ENCODE measurements around the gene STAT6. TPM values are rescaled to one million over a fixed set of nuclear protein-coding genes. Genes with fewer than 3 reads are reported as not detected.

STAT6 gene
- total RNA-seq, 1 donor from 2014 or later = 318 TPM

GRCh38 chr12:57099047-57099714 lies 12.0 kb downstream of the STAT6 start:
- no peak overlapping the region for H3K4me3 Mint-ChIP-seq
- intact Hi-C loops (cut with micrococcal nuclease) = no loop called here
- H3K4me1 Mint-ChIP-seq (ENCODE audit: low read depth) = peaks cover 23% of the 10 kb centered on the region
- peaks cover 54% of the 10 kb centered on the region for H3K36me3 Mint-ChIP-seq (ENCODE audit: low read depth)
- DNase-seq (ENCODE audit: low spot score) = no peak
- peaks cover 2% of the 10 kb centered on the region for H3K27me3 Mint-ChIP-seq (ENCODE audit: insufficient read depth)
- no peaks in the 10 kb centered on the region for H3K9me3 Mint-ChIP-seq
- peak overlapping the region; percentile 45 for H3K27ac Mint-ChIP-seq

DNA sequence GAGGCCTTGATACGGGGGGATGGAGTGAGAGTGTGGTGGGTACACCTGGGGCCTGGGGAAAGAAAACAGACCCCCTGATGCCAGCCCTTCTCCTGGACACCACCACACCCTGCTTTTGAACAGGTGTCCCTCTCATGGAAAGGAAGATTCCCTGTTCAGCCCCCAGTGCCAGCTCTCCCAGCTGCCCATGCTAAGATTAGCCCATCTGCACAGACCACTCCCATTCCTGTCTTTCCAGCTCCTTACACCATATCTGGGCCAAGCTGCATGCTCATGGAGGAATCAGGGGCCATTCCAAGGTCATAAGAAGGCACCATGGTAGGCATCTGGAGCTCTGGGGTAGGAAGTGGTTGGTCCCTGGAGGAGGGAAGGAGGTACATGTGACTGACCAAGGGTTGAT lies 12.6 kb downstream of the STAT6 start:
- intact Hi-C loops (cut with micrococcal nuclease) = no loop called here
- DNase-seq (ENCODE audit: low spot score) = no peak
- no peak overlapping the region for H3K4me3 Mint-ChIP-seq
- no peaks in the 10 kb centered on the region for H3K9me3 Mint-ChIP-seq
- H3K27ac Mint-ChIP-seq = peak overlapping the region; percentile 11
- H3K27me3 Mint-ChIP-seq (ENCODE audit: insufficient read depth) = peaks cover 2% of the 10 kb centered on the region
- H3K36me3 Mint-ChIP-seq (ENCODE audit: low read depth) = peaks cover 51% of the 10 kb centered on the region
- H3K4me1 Mint-ChIP-seq (ENCODE audit: low read depth) = peaks cover 30% of the 10 kb centered on the region

- Mint-ChIP-seq H3K4me3 (no peak overlapping the region), H3K27me3 (ENCODE audit: insufficient read depth) (peaks cover 2% of the 10 kb centered on the region), H3K4me1 (ENCODE audit: low read depth) (peaks cover 40% of the 10 kb centered on the region), H3K9me3 (no peaks in the 10 kb centered on the region), H3K27ac (no peak overlapping the region), H3K36me3 (ENCODE audit: low read depth) (peaks cover 57% of the 10 kb centered on the region)
- intact Hi-C loops (cut with micrococcal nuclease) = no loop called here
- no peak for DNase-seq (ENCODE audit: low spot score)
These were observed 13.7 kb downstream of the STAT6 start for GRCh38 chr12:57097554-57097835.

DNA sequence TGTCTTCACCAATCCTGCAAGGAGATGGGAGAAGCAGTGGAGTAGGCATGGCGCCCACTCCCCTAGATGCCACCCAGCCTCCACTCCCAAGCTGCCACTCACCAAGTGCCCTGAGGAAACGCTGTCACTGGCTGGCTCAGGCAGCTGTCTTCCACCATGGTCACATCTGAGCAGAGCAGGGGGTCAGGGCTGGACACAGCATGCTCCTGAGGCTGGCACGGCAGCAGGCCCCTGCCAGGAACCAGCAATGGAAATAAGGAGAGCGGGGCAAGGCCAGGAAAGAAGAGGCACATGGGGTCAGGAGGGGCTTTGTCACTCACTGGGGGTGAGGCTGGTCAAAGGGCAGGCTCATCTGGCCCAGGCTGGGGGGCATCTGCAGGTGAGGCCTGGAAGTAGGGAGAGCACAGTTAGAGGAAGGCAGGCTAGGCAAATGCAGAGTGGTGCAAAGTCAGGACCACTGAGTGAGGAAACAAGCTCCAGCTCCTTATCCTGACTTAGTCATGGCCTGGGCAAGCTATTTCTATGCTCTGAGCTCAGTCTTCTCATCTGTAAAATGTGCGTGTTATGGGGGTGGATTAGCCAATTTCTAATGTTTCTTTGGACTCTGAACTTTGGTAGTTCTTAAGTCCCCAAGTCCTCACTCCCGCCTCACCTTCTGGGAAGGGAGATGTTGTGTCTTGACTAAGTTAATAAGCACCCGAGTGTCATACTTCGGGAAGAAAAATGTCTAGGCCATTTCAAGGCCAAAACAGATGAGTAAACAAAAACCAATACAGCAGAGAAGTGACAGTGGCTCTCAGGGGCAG lies 14.2 kb downstream of the STAT6 start:
- intact Hi-C loops (cut with micrococcal nuclease) = no loop called here
- peaks cover 2% of the 10 kb centered on the region for H3K27me3 Mint-ChIP-seq (ENCODE audit: insufficient read depth)
- H3K4me1 Mint-ChIP-seq (ENCODE audit: low read depth) = peaks cover 46% of the 10 kb centered on the region
- no peaks in the 10 kb centered on the region for H3K9me3 Mint-ChIP-seq
- peaks cover 60% of the 10 kb centered on the region for H3K36me3 Mint-ChIP-seq (ENCODE audit: low read depth)
- no peak for DNase-seq (ENCODE audit: low spot score)
- H3K4me3 Mint-ChIP-seq = no peak overlapping the region
- peak overlapping the region; percentile 50 for H3K27ac Mint-ChIP-seq

GRCh38 chr12:57096099-57096572 lies 15.0 kb downstream of the STAT6 start:
- Mint-ChIP-seq H3K36me3 (ENCODE audit: low read depth) (peaks cover 66% of the 10 kb centered on the region), H3K27me3 (ENCODE audit: insufficient read depth) (peaks cover 2% of the 10 kb centered on the region), H3K27ac (peak overlapping the region; percentile 31), H3K4me3 (no peak overlapping the region), H3K9me3 (no peaks in the 10 kb centered on the region), H3K4me1 (ENCODE audit: low read depth) (peaks cover 52% of the 10 kb centered on the region)
- no peak for DNase-seq (ENCODE audit: low spot score)
- intact Hi-C loops (cut with micrococcal nuclease) = no loop called here

GRCh38 chr12:57095440-57095839 lies 15.7 kb downstream of the STAT6 start:
- Mint-ChIP-seq H3K36me3 (ENCODE audit: low read depth) (peaks cover 72% of the 10 kb centered on the region), H3K9me3 (no peaks in the 10 kb centered on the region), H3K4me3 (no peak overlapping the region), H3K27ac (peak overlapping the region; percentile 70), H3K27me3 (ENCODE audit: insufficient read depth) (peaks cover 2% of the 10 kb centered on the region), H3K4me1 (ENCODE audit: low read depth) (peaks cover 59% of the 10 kb centered on the region)
- no peak for DNase-seq (ENCODE audit: low spot score)
- intact Hi-C loops (cut with micrococcal nuclease) = no loop called here

DNA sequence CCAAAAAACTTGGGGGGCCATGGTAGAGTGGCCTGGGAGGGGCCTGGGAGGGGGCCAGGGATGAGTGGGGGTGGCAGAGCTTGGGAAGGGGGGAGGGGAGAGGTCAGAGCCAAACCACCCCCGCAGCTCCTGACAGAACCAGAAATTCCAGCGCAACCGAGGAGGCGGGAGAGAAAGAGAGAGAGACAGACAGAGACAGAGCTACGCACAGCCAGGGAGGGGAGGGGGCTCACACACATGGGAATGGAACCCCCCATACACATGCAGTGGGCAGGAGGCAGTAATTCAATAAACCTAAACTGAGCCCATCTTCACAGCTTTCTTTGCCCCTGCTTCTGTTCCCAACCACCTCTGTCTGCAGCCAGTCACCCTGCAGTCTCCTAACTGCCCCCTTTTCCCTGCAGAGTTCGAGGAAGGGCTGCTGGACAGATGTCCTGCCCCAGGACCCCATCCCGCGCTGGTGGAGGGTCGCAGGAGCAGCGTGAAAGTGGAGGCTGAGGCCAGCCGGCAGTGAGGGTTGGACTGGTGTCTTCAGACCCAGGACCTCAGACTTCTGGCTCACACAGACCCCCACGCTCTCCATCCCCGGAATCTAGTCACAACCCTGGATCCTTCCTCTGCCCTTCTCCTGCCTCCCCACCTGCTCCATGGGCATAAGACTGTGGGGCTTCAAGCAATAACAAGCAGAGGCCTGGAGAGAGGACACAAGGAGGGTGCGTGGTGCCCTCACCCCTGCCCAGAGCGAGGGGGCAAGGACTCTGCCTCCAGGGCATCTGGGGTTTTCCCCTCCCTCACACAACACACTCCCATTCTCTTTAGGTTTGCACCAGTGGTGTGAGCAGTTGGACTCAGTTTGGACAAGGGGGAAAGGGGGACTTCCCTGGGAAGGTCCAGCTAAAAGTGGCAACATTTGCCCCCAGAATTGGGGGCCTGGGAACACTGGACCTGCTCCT lies 16.7 kb downstream of the STAT6 start:
- peak overlapping the region; percentile 83 for H3K4me3 Mint-ChIP-seq
- H3K36me3 Mint-ChIP-seq (ENCODE audit: low read depth) = peaks cover 72% of the 10 kb centered on the region

DNA sequence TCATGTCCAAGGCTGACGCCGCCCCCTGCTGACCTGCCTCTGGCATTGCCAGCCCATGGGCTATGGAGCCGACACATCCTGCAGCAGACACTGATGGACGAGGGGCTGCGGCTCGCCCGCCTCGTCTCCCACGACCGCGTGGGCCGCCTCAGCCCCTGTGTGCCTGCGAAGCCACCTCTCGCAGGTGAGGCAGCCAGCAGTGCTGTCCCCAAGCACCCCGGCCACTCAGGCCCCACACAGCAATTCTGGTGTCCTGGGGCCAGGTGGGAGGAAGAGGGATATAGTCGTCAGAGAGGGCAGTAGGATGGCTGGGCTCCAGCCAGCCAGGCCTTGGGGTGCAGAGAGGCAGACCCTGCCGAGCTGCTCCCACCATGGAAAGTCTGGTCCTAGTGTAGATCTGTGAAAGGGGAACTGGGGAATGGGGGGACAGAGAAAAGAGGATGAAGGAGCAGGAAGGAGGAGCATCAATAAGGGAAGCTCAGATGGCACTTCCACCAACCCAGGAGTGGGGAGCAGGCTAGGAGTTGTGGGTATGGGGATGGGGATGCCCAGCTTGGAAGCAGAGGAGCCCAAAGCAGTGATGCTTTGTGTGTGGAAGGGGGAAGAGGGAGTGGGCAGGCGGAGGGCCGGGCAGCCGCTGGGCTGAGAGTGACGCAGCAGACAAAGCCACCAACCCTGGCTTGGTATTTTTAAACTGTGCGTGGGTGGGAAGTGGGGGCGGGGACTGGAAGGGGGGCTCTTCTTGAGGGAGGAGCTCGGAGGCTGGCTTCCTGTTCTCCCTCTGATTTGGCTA lies 17.6 kb downstream of the STAT6 start:
- H3K27me3 Mint-ChIP-seq (ENCODE audit: insufficient read depth) = peaks cover 2% of the 10 kb centered on the region
- H3K4me3 Mint-ChIP-seq = peak overlapping the region; percentile 83
- DNase-seq (ENCODE audit: low spot score) = peak; percentile 34
- H3K36me3 Mint-ChIP-seq (ENCODE audit: low read depth) = peaks cover 65% of the 10 kb centered on the region
- H3K9me3 Mint-ChIP-seq = no peaks in the 10 kb centered on the region
- peak overlapping the region; percentile 93 for H3K27ac Mint-ChIP-seq
- intact Hi-C loops (cut with micrococcal nuclease) = loop anchor here (1.0 kb wide), 3 partner anchors 17 to 29 kb away; no protein-coding TSS in a partner anchor
- H3K4me1 Mint-ChIP-seq (ENCODE audit: low read depth) = peaks cover 68% of the 10 kb centered on the region

More for the DNA sequence above, 16.7 kb downstream of the STAT6 start:
- H3K4me1 Mint-ChIP-seq (ENCODE audit: low read depth) = peaks cover 68% of the 10 kb centered on the region
- H3K27ac Mint-ChIP-seq = peak overlapping the region; percentile 93
- DNase-seq (ENCODE audit: low spot score) = no peak
- intact Hi-C loops (cut with micrococcal nuclease) = loop anchor here (1.0 kb wide), 1 partner anchor 16 kb away; no protein-coding TSS in a partner anchor
- H3K9me3 Mint-ChIP-seq = no peaks in the 10 kb centered on the region
- peaks cover 2% of the 10 kb centered on the region for H3K27me3 Mint-ChIP-seq (ENCODE audit: insufficient read depth)

- Mint-ChIP-seq H3K27ac (peak overlapping the region; percentile 93), H3K9me3 (no peaks in the 10 kb centered on the region), H3K4me3 (peak overlapping the region; percentile 83), H3K4me1 (ENCODE audit: low read depth) (peaks cover 75% of the 10 kb centered on the region), H3K27me3 (ENCODE audit: insufficient read depth) (peaks cover 2% of the 10 kb centered on the region), H3K36me3 (ENCODE audit: low read depth) (peaks cover 63% of the 10 kb centered on the region)
- intact Hi-C loops (cut with micrococcal nuclease) = loop anchor here (1.0 kb wide), 2 partner anchors 24 to 29 kb away; no protein-coding TSS in a partner anchor
- DNase-seq (ENCODE audit: low spot score) = no peak
These were observed 18.2 kb downstream of the STAT6 start for GRCh38 chr12:57092876-57093414.

GRCh38 chr12:57092529-57092862 lies 18.7 kb downstream of the STAT6 start:
- Mint-ChIP-seq H3K9me3 (no peaks in the 10 kb centered on the region), H3K36me3 (ENCODE audit: low read depth) (peaks cover 61% of the 10 kb centered on the region), H3K4me1 (ENCODE audit: low read depth) (peaks cover 77% of the 10 kb centered on the region), H3K4me3 (peak overlapping the region; percentile 83), H3K27me3 (ENCODE audit: insufficient read depth) (peaks cover 2% of the 10 kb centered on the region), H3K27ac (peak overlapping the region; percentile 76)
- no peak for DNase-seq (ENCODE audit: low spot score)
- intact Hi-C loops (cut with micrococcal nuclease) = no loop called here

GRCh38 chr12:57091638-57092528 lies 19.3 kb downstream of the STAT6 start:
- H3K36me3 Mint-ChIP-seq (ENCODE audit: low read depth) = peaks cover 55% of the 10 kb centered on the region
- H3K4me3 Mint-ChIP-seq = peak overlapping the region; percentile 83
- H3K27me3 Mint-ChIP-seq (ENCODE audit: insufficient read depth) = peaks cover 2% of the 10 kb centered on the region
- H3K4me1 Mint-ChIP-seq (ENCODE audit: low read depth) = peaks cover 77% of the 10 kb centered on the region
- DNase-seq (ENCODE audit: low spot score) = no peak
- peak overlapping the region; percentile 76 for H3K27ac Mint-ChIP-seq
- H3K9me3 Mint-ChIP-seq = no peaks in the 10 kb centered on the region
- intact Hi-C loops (cut with micrococcal nuclease) = no loop called here
